ENCODE data around the gene FTSJ1.

The FTSJ1 gene

GRCh38 chrX:48477960-48478755 is 2.2 kb downstream of the FTSJ1 start:
- H3K4me3 ChIP-seq (replicated peaks; ENCODE audit: low read depth, low read length): no peak overlapping the region
- TF ChIP-seq, protein P1, sequence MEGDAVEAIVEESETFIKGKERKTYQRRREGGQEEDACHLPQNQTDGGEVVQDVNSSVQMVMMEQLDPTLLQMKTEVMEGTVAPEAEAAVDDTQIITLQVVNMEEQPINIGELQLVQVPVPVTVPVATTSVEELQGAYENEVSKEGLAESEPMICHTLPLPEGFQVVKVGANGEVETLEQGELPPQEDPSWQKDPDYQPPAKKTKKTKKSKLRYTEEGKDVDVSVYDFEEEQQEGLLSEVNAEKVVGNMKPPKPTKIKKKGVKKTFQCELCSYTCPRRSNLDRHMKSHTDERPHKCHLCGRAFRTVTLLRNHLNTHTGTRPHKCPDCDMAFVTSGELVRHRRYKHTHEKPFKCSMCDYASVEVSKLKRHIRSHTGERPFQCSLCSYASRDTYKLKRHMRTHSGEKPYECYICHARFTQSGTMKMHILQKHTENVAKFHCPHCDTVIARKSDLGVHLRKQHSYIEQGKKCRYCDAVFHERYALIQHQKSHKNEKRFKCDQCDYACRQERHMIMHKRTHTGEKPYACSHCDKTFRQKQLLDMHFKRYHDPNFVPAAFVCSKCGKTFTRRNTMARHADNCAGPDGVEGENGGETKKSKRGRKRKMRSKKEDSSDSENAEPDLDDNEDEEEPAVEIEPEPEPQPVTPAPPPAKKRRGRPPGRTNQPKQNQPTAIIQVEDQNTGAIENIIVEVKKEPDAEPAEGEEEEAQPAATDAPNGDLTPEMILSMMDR (IDR thresholded peaks at IDR 0.05; ENCODE audit: low read length, missing control alignments): no peak
- no peak for DNase-seq (ENCODE audit: low read depth)

DNA sequence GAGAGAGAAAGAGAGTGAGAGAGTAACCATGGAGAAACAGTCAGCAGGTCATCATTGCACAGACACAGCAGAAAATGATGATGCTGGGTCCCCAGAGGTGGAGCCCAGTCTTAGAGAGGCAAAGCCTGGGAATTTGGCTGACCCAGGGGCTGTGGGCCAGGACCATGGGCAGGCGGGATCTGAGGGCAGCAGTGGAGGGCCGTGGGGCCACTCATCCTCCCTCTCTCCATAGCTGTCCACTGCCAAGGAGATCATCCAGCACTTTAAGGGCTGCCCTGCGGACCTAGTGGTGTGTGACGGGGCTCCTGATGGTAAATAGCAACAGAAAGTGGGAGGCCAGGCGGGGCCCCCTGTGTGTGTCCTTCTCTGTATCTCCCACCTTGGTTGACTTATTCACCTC is 2.8 kb downstream of the FTSJ1 start:
- H3K4me3 ChIP-seq (replicated peaks; ENCODE audit: low read depth, low read length): no peak overlapping the region
- no peak for DNase-seq (ENCODE audit: low read depth)

DNA sequence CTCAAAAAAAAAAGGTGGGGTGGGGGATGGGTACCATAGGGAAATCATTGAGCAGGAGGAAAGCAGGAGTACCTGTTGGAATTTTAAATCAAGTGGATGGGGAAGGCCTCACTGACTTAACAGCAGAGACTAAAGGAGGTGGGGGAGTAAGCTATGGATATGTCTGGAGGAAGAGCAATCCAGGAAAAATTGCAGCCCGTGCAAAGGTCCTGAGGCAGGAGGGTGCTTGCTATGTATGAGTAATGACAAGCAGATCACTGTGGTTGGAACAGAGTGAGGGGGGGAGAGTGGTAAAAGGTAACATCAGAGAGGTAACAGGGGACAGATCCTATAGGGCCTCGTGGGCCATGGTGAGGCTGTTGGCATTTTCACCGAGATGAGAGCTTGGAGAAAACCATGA is 4.1 kb downstream of the FTSJ1 start:
- DNase-seq (ENCODE audit: low read depth): no peak
- no peak overlapping the region for H3K4me3 ChIP-seq (replicated peaks; ENCODE audit: low read depth, low read length)
- TF ChIP-seq, protein P1 (IDR thresholded peaks at IDR 0.05; ENCODE audit: low read length, missing control alignments): no peak

More for the DNA sequence above, 2.8 kb downstream of the FTSJ1 start:
- TF ChIP-seq, protein P1 (IDR thresholded peaks at IDR 0.05; ENCODE audit: low read length, missing control alignments): no peak

DNA sequence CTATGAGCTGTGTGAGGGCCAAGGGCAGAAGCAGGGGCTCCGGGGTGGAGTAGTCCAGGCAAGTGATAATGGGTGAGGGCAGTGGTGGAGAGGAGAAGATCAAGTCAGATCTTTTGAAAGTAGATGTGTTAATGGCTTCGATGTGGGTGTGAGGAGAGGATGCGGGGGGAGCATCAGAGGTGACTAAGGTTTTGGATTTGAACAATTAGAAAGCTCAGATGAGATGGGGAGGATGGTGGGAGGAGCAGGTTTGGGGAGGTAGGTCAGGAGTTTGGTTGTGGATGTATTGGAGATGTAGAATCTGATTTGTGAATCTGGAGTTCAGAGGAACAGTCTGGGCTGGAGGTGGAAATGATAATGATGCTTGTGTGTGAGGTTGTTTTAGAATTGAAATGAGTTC is 4.6 kb downstream of the FTSJ1 start:
- no peak for DNase-seq (ENCODE audit: low read depth)
- TF ChIP-seq, protein P1 (IDR thresholded peaks at IDR 0.05; ENCODE audit: low read length, missing control alignments): no peak
- no peak overlapping the region for H3K4me3 ChIP-seq (replicated peaks; ENCODE audit: low read depth, low read length)

- H3K4me3 ChIP-seq (replicated peaks; ENCODE audit: low read depth, low read length): no peak overlapping the region
- no peak for DNase-seq (ENCODE audit: low read depth)
- TF ChIP-seq, protein P1 (IDR thresholded peaks at IDR 0.05; ENCODE audit: low read length, missing control alignments): no peak
These were observed 6.5 kb downstream of the FTSJ1 start for GRCh38 chrX:48482526-48482925.

DNA sequence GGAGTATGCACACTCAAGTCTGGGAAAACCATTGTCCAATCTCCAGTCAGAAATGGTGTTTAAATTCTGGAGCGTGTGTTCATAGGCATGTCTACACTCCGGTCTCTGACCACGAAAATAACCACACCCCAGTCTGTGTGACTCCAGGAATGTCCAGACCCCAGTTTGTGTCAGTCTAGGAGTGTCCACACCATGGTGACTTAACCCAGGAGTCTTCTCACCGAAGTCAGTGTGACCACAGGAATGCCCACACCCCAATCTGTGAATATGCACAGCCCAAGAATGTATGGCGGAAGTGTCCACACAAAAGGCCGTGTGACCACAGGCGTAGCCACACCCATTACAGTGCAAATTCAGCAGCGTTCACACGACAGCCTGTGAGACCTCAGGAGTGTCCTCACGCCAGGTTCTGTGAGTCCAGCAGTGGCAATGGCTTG is 11.4 kb downstream of the FTSJ1 start:
- no peak overlapping the region for H3K4me3 ChIP-seq (replicated peaks; ENCODE audit: low read depth, low read length)
- DNase-seq (ENCODE audit: low read depth): peak; percentile 85
- TF ChIP-seq, protein P1 (IDR thresholded peaks at IDR 0.05; ENCODE audit: low read length, missing control alignments): no peak

DNA sequence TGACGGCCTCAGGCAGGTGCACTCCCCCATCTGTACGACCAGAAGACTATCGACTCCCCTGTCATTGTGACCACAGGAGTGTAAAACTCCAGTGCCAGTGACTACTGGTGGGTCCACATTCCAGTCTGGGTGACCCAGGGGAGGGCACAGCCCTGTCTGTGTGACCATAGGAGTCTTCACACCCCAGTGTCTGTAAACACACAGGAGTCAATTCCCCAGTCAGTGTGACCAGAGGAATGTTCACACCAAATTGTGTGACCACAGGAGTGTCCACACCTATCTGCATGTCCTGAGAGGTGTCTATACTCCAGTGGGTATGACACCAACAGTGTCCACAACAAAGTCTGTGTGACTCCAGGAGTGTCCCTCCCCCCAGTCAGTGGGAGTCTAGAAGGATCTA is 12.0 kb downstream of the FTSJ1 start:
- no peak for DNase-seq (ENCODE audit: low read depth)
- TF ChIP-seq, protein P1 (IDR thresholded peaks at IDR 0.05; ENCODE audit: low read length, missing control alignments): no peak
- no peak overlapping the region for H3K4me3 ChIP-seq (replicated peaks; ENCODE audit: low read depth, low read length)
